Eye (tissue), 1 donor: Measurements from ENCODE around the gene EIF4EBP3.
A peak's percentile ranks its signal among the peaks of the same experiment; 100 is the strongest.
"Not testable (repeated sequence)": the region's sequence is repeated elsewhere in the genome, so short reads cannot be mapped to it uniquely, and the experiment has no call there.

ENCODE experiments used
- DNase-seq: peaks from one replicate; pipeline ENCODE4 v3.0.0-alpha.2; 2015

Gene EIF4EBP3

GRCh38 chr5:140579188-140579747 lies 31.8 kb downstream of the EIF4EBP3 start:
- not testable (repeated sequence) for DNase-seq

GRCh38 chr5:140587495-140587894 lies 40.0 kb downstream of the EIF4EBP3 start:
- DNase-seq: no peak

GRCh38 chr5:140588311-140589070 lies 41.0 kb downstream of the EIF4EBP3 start:
- no peak for DNase-seq

- DNase-seq: no peak
These were observed 43.4 kb downstream of the EIF4EBP3 start for GRCh38 chr5:140590861-140591260.

- DNase-seq: no peak
These were observed 44.4 kb downstream of the EIF4EBP3 start for GRCh38 chr5:140591747-140592372.

GRCh38 chr5:140593070-140593469 lies 45.6 kb downstream of the EIF4EBP3 start:
- not testable (repeated sequence) for DNase-seq

- no peak for DNase-seq
These were observed 46.7 kb downstream of the EIF4EBP3 start for GRCh38 chr5:140594169-140594568.

- DNase-seq: peak; percentile 4
These were observed 48.3 kb downstream of the EIF4EBP3 start for GRCh38 chr5:140595538-140596300.

GRCh38 chr5:140596321-140596741 lies 48.9 kb downstream of the EIF4EBP3 start:
- peak; percentile 66 for DNase-seq

- DNase-seq: no peak
These were observed 51.4 kb downstream of the EIF4EBP3 start for GRCh38 chr5:140598836-140599235.
